ENCODE data around the gene ATP5F1D. TPM values are rescaled to one million over a fixed set of nuclear protein-coding genes. Genes with fewer than 3 reads are reported as not detected.
A peak's percentile ranks its signal among the peaks of the same experiment; 100 is the strongest.

Gene ATP5F1D
- total and polyA plus RNA-seq, 2 of the 13 experiments (the other 11 are each of a cell fraction or from before 2014, with no cell fraction given) = 39.4 to 78.7 TPM

- TF ChIP-seq SMAD9 (CRISPR knock-in tag; IDR thresholded peaks at IDR 0.05) (no peak), ZNF512B (CRISPR knock-in tag; IDR thresholded peaks at IDR 0.05; ENCODE audit: borderline replicate concordance) (peak; percentile 42; the same call in 1 of the 2 replicates), ASH2L (IDR thresholded peaks at IDR 0.05; ENCODE audit: insufficient read length, low read depth, low read length) (peak; percentile 29), CHCHD3 (CRISPR knock-in tag; IDR thresholded peaks at IDR 0.05) (no peak), TBX2 (CRISPR knock-in tag; IDR thresholded peaks at IDR 0.05; ENCODE audit: borderline replicate concordance) (peak; percentile 85; the same call in 1 of the 2 replicates), NCOA2 (CRISPR knock-in tag; IDR thresholded peaks at IDR 0.05) (peak; percentile 30; the same call in 1 of the 2 replicates), HOXD1 (CRISPR knock-in tag; IDR thresholded peaks at IDR 0.05) (no peak), HOXA5 (CRISPR knock-in tag; IDR thresholded peaks at IDR 0.05) (no peak), HNF4G (IDR thresholded peaks at IDR 0.05; ENCODE audit: borderline replicate concordance, low read depth, low read length) (peak; percentile 79), HNF4G (CRISPR knock-in tag; IDR thresholded peaks at IDR 0.05; ENCODE audit: borderline replicate concordance, low read depth) (peak; percentile 82), ZNF563 (CRISPR knock-in tag; IDR thresholded peaks at IDR 0.05) (peak; percentile 24; the same call in 1 of the 2 replicates), ZNF703 (CRISPR knock-in tag; IDR thresholded peaks at IDR 0.05; ENCODE audit: borderline replicate concordance) (no peak), ZFX (CRISPR knock-in tag; IDR thresholded peaks at IDR 0.05; ENCODE audit: low read depth) (peak; percentile 40; the same call in 1 of the 2 replicates), ZBED4 (CRISPR knock-in tag; IDR thresholded peaks at IDR 0.05; ENCODE audit: borderline replicate concordance) (no peak), ARID5B (CRISPR knock-in tag; IDR thresholded peaks at IDR 0.05) (peak; percentile 65)
Measured at GRCh38 chr19:1283207-1283916, 41.8 kb downstream of the ATP5F1D start (continued).

Measured in HepG2 (cell line).